Adipocyte (in vitro differentiated cells): ENCODE measurements around the gene GPANK1.

Experiments
- DNase-seq: peaks from one replicate; pipeline ENCODE4 v3.0.0-alpha.2; 2015; ENCODE audit warnings: low read depth
- H3K27me3 ChIP-seq: replicated peaks from 2 replicates; pipeline ENCODE4 v1.7.0; 2013; ENCODE audit warnings: mild to moderate bottlenecking, low read length, moderate library complexity; ENCODE audit not compliant: control insufficient read depth, insufficient read depth
- H3K36me3 ChIP-seq: 2 replicates; pipeline ENCODE4 v1.7.0; 2013; ENCODE audit warnings: low read length, mild to moderate bottlenecking, moderate library complexity; ENCODE audit not compliant: control insufficient read depth, insufficient read depth, severe bottlenecking
- H3K4me1 ChIP-seq: 2 replicates; pipeline ENCODE4 v1.7.0; 2013; ENCODE audit warnings: mild to moderate bottlenecking, low read length, moderate library complexity; ENCODE audit not compliant: control insufficient read depth, insufficient read depth
- H3K4me3 ChIP-seq: 2 replicates; pipeline ENCODE4 v1.7.0; 2013; ENCODE audit warnings: mild to moderate bottlenecking, low read length, moderate library complexity
- H3K9ac ChIP-seq: 2 replicates; pipeline ENCODE4 v1.7.0; 2013; ENCODE audit warnings: mild to moderate bottlenecking, low read length, moderate library complexity
- H3K9me3 ChIP-seq: 2 replicates; pipeline ENCODE4 v1.7.0; 2013; ENCODE audit warnings: mild to moderate bottlenecking, low read length, moderate library complexity; ENCODE audit not compliant: control insufficient read depth

Gene GPANK1

DNA sequence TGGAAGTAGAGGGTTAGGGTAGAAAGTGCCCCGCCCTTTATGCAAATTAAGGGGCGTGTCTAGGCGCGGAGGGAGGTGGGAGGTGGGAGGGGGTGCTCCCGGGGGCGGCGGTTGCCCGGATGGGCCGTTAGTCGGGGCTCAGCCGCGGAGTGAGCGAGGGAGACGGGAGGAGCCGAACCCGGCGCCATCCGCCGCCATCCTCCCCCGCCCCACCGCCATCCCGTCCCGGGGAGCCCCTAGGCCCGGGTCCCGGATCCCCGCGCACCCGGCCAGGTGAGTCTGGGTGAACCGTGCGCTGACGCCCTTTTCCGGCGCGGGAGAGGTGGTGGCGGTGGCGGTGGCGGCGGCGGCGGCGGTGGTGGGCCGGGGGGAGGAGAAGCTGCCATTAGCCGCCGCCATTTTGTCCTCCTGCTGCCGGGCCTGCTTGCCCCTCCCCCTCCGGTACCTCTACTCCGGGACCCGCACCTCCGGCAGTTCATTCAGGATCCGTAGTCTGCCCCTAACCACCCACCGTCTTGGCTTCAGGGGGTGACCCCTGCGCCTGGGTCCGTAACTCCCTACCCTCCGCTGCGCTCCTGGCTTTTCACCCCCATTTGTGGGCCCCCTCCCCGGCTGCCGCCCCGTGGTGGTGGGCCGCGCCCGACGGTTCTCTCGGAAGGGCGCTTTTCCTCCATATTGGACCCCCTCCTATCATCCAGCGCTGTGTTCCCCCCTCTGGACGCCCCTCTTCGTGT lies 44.0 kb downstream of the GPANK1 start, which contains the start of gene PRRC2A:
TSS of gene PRRC2A (plus strand) at position 130 of the 734 bp plus-strand sequence. CDS start 2,075 bp downstream, outside the sequence.
- peaks cover 31% of the 10 kb centered on the region for H3K36me3 ChIP-seq
- peaks cover 18% of the 10 kb centered on the region for H3K4me1 ChIP-seq
- peak within 1 kb of the TSS; percentile 98 for H3K4me3 ChIP-seq
- peak; percentile 83 for DNase-seq
- H3K9ac ChIP-seq = peak within 1 kb of the TSS; percentile 99
- no peaks in the 10 kb centered on the region for H3K27me3 ChIP-seq
- no peaks in the 10 kb centered on the region for H3K9me3 ChIP-seq

DNA sequence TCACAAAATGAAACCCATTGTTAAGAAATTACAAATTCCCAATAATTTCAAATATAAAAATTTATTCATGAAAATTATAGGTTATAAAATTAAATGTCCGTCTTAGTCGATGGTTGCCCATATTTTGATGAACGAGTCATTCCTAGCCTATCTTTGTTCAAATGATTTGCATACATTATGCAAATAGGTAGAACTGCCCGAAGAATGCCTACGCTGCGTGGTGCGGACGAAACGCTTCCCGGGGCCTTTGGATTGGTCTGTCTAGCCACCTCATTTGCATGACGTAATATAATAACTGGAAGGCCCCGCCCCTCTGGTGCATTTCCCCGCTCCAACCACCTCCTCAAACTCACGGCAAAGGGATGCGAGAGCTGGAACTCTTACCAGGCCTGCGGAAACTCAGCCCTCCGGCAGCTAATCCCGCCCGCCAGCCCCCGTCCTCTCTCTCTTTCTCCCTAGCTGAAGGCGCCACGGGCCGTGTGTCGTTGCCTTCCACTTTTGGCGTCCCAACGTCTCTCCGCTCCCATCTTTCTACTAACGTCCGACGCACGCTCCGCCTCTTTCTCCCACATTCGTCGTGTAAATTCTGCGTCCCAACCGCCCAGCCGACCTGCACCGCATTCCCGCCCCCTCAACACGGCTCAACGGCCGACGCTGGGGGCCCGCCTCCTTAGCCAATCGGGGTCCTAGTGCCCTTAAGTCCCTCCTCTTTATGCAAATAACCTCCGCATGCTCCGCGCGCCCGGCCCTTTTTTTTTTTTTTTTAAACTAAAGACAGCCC lies 44.8 kb downstream of the GPANK1 start:
- peaks cover 24% of the 10 kb centered on the region for H3K36me3 ChIP-seq
- DNase-seq = peak; percentile 99
- H3K27me3 ChIP-seq = no peaks in the 10 kb centered on the region
- peak overlapping the region; percentile 84 for H3K4me3 ChIP-seq
- H3K9ac ChIP-seq = peak overlapping the region; percentile 87
- H3K4me1 ChIP-seq = peaks cover 18% of the 10 kb centered on the region
- no peaks in the 10 kb centered on the region for H3K9me3 ChIP-seq

DNA sequence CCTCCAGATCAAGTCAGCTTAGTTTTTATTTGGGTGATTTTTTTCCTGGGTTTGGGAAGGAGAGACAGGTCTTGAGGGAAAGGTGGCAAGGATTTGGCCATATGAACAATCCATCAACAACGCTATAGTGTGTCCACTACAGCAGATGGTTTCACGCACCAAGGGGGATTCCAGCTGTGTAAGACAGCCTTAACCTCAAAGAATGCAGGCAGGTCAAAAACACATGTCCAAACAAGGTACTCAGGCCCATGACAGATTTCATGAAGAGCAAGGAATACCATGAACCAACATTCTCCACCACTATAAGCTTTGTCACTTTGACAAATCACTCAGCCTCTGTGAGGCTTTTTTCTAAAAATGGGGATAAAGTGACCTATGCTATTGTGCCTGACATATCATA lies 47.8 kb downstream of the GPANK1 start:
- Histone ChIP-seq H3K4me1 (peaks cover 7% of the 10 kb centered on the region), H3K9me3 (no peaks in the 10 kb centered on the region), H3K27me3 (no peaks in the 10 kb centered on the region), H3K36me3 (no peaks in the 10 kb centered on the region), H3K9ac (no peak overlapping the region), H3K4me3 (no peak overlapping the region)
- no peak for DNase-seq

DNA sequence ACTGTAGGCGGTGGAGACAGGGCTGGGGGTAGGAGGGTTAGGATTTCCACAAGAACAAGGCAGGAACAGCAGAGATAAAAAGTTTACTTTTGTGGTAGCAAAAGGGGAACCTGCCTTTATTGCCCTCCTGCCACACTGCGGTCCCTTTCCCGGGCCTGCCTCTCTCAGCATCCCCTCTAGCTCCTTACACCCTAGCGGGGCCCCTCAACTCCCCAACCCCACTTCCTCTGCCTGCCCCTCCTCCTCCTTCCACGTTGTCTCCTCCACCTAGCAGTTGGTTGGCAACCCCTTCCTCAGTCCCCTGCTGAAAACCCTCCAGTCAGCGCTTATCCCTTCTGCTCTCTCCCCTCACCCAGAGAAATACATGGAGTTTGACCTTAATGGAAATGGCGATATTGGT lies 49.0 kb downstream of the GPANK1 start:
- no peak for DNase-seq

DNA sequence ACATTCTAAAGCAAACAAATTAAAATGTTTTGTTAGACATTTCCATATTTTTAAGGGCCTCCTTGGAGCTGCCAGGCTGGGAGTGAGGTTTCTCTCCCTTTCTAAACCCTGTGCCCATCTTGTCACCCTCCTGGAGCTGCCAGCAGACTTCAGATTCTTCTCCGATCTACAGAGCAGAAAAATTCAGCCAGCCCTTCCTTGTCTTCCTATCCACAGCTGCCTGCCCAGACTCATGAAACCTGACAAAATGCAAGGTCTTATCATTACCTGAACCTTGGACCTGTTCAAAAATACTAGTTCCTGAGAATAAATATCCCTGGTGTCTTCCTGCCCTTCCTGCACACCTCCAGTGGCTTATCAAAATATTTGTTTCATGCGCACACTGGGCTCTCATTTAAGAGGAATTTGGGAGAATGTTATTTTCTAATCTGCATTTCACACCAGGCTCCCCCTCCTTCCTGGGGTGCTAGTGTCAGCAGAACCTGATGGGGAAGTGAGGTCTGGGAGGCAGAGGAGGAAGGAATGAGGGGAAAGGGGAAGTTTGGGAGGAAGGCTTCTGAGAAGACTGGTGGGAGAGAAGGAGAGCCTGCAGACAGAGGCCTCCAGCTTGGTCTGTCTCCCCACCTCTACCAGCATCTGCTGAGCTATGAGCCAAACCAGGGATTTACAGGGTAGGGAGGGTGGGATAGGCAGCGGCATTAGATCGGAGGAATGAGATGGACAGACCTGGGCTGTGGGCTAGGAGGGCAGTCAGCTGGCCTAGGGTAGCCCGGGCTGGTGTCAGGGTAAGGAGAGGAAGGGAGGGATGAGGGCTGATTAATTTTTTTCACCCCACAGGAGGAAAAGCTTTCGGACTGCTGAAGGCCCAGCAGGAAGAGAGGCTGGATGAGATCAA lies 49.9 kb downstream of the GPANK1 start, which contains the start of gene AIF1:
TSS of gene AIF1 (plus strand) at position 551 of the 895 bp plus-strand sequence. CDS start at position 647, 96 bp downstream.
- H3K4me1 ChIP-seq = no peaks in the 10 kb centered on the region
- H3K27me3 ChIP-seq = no peaks in the 10 kb centered on the region
- no peak within 1 kb of the TSS for H3K9ac ChIP-seq
- DNase-seq = no peak
- no peak within 1 kb of the TSS for H3K4me3 ChIP-seq
- no peaks in the 10 kb centered on the region for H3K9me3 ChIP-seq
- no peaks in the 10 kb centered on the region for H3K36me3 ChIP-seq

More for the DNA sequence above, 49.0 kb downstream of the GPANK1 start:
- H3K27me3 ChIP-seq = no peaks in the 10 kb centered on the region
- H3K4me1 ChIP-seq = no peaks in the 10 kb centered on the region
- H3K4me3 ChIP-seq = no peak overlapping the region
- no peak overlapping the region for H3K9ac ChIP-seq
- no peaks in the 10 kb centered on the region for H3K9me3 ChIP-seq
- no peaks in the 10 kb centered on the region for H3K36me3 ChIP-seq

DNA sequence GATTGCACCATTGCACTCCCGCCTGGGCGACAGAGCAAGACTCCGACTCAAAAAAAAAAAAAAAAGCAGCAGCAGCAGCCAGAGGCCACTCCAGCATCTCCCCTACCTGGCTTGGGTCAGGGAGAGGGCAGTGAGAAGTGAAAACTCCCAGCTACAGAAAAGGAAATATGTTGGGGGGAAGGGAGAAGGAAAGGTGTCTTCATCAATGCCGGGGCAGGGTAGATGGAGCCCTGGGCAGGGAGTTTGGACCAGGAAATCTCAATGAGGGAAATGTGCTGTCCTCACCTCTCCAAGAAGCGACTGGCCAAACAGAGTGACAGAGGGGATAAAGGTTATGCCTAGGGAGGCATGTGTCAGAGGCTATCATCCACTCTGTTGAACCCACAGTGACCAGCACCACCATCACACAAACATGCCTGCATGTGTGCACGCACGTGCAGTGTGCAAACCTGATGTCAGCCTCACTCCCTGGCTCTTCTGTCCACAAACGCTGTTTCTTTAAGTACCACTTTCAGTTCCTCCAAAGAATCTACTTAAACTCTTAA lies 50.6 kb downstream of the GPANK1 start:
- H3K4me3 ChIP-seq = no peak overlapping the region
- H3K9me3 ChIP-seq = no peaks in the 10 kb centered on the region
- H3K4me1 ChIP-seq = no peaks in the 10 kb centered on the region
- no peak overlapping the region for H3K9ac ChIP-seq
- no peaks in the 10 kb centered on the region for H3K27me3 ChIP-seq
- H3K36me3 ChIP-seq = no peaks in the 10 kb centered on the region
- no peak for DNase-seq
